ENCODE data around the gene FCER1G.
"Not testable (repeated sequence)": the region's sequence is repeated elsewhere in the genome, so short reads cannot be mapped to it uniquely, and the experiment has no call there.

FCER1G gene

GRCh38 chr1:161235957-161236775, 21.1 kb downstream of the FCER1G start:
- no peak for DNase-seq

DNA sequence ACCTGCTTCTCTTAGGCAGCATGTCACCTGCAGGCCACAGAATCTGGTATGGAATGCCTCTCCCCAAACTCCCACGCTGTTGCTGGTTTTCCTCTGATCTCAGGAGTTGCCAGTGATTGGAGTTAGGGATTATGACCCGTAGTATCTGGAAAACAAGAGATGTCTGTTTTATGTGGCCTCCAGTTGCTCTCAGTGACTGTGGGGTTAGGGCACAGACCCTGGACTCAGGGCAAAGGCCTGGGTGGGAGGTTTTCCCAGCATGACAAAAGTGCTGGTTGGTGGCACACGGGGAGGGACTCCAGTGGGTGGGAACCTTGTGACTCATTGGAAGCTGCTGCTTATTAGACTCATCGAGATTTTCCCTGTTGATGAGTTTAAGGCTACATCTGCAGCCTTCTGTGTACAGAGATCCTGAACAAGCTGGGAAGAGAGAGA, 23.0 kb downstream of the FCER1G start, which contains the start of gene NR1I3:
TSS of gene NR1I3 (minus strand) at position 165 of the 435 bp plus-strand sequence. CDS start 1,638 bp downstream, outside the sequence.
- DNase-seq: no peak

- DNase-seq: no peak
Measured at GRCh38 chr1:161241682-161242081, 26.6 kb downstream of the FCER1G start.

GRCh38 chr1:161242313-161242712, 27.2 kb downstream of the FCER1G start:
- no peak for DNase-seq

DNA sequence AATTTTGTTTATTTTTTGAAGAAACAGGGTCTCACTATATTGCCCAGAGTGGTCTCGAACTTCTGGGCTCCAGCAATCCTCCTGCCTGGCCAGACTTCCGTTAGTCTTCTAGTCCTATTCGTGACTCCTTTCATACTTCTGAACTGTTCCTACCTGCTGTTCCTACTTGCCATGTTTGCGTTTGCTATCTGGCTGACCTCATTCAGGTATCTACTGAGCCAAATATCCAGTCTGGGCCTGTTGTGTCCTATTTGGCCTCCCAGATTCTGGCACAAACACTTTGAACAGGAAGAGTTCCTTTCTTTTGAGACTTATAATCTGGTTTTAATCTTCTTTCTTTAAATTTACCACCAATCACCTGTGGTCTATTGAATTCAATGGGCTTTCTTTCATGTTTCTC, 29.8 kb downstream of the FCER1G start:
- DNase-seq: no peak

- DNase-seq: not testable (repeated sequence)
Measured at GRCh38 chr1:161250100-161250499, 35.0 kb downstream of the FCER1G start.

- DNase-seq: no peak
Measured at GRCh38 chr1:161250829-161251228, 35.7 kb downstream of the FCER1G start.

GRCh38 chr1:161251579-161251978, 36.5 kb downstream of the FCER1G start:
- DNase-seq: no peak

GRCh38 chr1:161255302-161255701, 40.2 kb downstream of the FCER1G start:
- DNase-seq: not testable (repeated sequence)

DNA sequence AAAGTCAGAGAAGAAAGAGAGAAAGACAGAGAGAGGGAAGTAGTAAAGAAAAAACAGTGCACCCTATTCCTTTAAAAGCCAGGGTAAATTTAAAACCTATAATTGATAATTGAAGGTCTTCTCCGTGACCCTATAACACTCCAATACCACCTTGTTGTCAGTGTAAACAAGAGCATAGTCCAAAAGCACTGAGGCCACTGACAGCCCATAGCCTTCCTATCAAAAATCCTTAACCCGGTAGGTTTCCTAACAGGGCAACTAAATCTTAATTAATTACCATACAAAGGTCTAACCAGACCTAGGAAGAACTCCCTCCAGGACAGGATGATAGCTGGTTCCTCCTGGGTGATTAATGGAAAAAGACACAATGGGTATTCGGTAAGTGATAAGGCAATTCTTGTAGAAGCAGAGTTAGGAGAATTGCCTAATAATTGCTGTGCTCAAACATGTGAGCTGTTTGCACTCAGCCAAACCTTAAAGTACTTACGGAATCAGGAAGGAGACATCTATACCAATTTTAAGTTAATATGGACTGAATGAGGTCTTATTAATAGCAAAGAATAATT, 40.9 kb downstream of the FCER1G start:
- not testable (repeated sequence) for DNase-seq

- not testable (repeated sequence) for DNase-seq
Measured at GRCh38 chr1:161257109-161257508, 42.0 kb downstream of the FCER1G start.

DNA sequence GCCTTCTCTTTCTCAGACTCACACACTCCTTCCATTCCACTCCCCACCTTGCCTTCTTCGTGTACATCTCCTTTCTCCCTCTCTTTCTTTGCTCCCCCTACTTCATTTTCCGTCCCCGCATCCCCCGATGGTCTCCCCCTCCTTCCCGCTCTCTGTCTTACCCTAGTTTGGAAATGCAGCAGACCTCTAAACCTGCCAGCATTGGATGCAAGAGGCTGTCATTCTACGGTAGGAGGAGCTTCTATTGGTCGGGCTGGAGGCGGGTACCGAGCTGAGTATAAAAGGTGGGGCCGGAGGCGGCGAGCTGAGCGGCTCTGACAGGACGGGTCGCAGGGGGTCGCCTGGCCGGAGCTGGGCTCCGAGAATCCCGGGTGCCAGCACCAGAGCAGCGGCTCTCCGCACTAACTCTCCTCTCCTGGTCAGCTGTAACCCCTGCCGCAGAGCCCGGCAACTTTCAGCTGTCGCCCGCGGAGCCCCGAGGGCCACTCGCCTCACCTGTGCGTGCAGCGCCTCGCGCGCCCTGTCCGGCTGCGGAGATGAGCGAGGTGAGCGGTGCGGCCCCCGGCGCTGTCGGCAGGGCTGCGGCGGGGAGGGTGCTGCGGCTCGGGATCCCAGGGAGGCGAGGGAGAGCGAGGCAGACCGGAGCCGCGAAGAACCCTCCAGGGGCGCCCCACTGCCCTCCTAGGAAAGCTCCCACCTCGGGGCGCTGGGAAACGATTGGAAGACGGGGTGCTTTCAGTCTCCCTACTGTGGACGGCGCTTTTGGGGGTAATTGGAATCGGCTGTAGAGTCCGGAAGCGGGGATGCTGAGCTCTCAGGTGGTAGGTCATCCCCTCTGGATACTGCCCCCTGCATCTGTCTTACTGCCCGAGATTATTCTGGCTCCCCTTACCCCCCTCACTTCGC, 43.6 kb downstream of the FCER1G start, which contains the start of gene PCP4L1:
TSS of gene PCP4L1 (plus strand) at position 307 of the 906 bp plus-strand sequence. CDS start at position 537, 230 bp downstream.
- DNase-seq: no peak

DNA sequence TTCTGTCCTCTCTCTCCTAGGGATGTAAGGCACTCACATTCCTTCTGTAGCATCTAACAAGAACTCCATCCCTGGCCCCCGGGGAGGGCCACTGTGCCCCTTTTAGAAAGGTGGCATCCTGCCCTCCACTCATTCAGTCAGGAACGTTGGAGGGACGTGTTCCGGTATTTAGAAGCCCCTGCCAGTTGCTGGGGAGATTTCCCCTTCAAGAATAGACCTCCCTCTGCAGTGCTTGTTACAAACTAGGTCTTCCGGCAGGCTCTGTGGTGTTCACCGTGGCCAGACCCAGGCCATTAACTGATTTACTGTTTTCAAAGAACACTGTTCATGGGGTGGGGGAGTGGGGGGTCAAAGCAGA, 44.2 kb downstream of the FCER1G start:
- no peak for DNase-seq

- no peak for DNase-seq
Measured at GRCh38 chr1:161259765-161260164, 44.7 kb downstream of the FCER1G start.

- DNase-seq: no peak
Measured at GRCh38 chr1:161260376-161261260, 45.5 kb downstream of the FCER1G start.

GRCh38 chr1:161261261-161262235, 46.5 kb downstream of the FCER1G start:
- no peak for DNase-seq

- DNase-seq: no peak
Measured at GRCh38 chr1:161265305-161265704, 50.2 kb downstream of the FCER1G start.

GRCh38 chr1:161266202-161266601, 51.1 kb downstream of the FCER1G start:
- no peak for DNase-seq

- no peak for DNase-seq
Measured at GRCh38 chr1:161266836-161267235, 51.7 kb downstream of the FCER1G start.

- no peak for DNase-seq
Measured at GRCh38 chr1:161267321-161267720, 52.2 kb downstream of the FCER1G start.

Data from NCI-H1092 treated with DMSO at 0.1 percent for 48 hours (cell line).